ENCODE results near the gene ALG1L2.

GRCh38 chr3:130044370-130044769 is 37.3 kb upstream of the ALG1L2 start:
- TF ChIP-seq CTCF (IDR thresholded peaks at IDR 0.05) (no peak), POLR2AphosphoS5 (IDR thresholded peaks at IDR 0.05; ENCODE audit: insufficient read depth in 1 of 2, low read depth in 1 of 2) (no peak), POLR2A (IDR thresholded peaks at IDR 0.05) (no peak)

All from vagina (tissue), 2 donors.